GM12892 (cell line): ENCODE results near the gene ACOT7.

Experiments
- POLR2A ChIP-seq: IDR thresholded peaks from 2 replicates; pipeline ENCODE4 v1.6.1; 2011; ENCODE audit warnings: low read depth, low read length, control low read depth
- POLR2AphosphoS5 ChIP-seq: IDR thresholded peaks from 2 replicates; pipeline ENCODE4 v1.6.1; 2011; ENCODE audit warnings: low read depth, low read length, control low read depth
- TAF1 ChIP-seq: IDR thresholded peaks from 2 replicates; pipeline ENCODE4 v1.6.1; 2011; ENCODE audit warnings: low read depth, mild to moderate bottlenecking, control low read depth, low read length, borderline replicate concordance

- TF ChIP-seq POLR2A (no peak), TAF1 (no peak), POLR2AphosphoS5 (no peak)
Observed at GRCh38 chr1:6408023-6408422, 14.5 kb upstream of the ACOT7 start.
